Bronchial epithelial cell (primary cell): Measurements from ENCODE around the gene CARMIL1. TPM values are rescaled to one million over a fixed set of nuclear protein-coding genes. Genes with fewer than 3 reads are reported as not detected.
A peak's percentile ranks its signal among the peaks of the same experiment; 100 is the strongest.
"Not testable (repeated sequence)": the region's sequence is repeated elsewhere in the genome, so short reads cannot be mapped to it uniquely, and the experiment has no call there.

Source experiments
- DNase-seq: peaks from one replicate; pipeline ENCODE4 v3.0.0-alpha.2; 2010; ENCODE audit warnings: low read depth
- FAIRE-seq: peaks from 2 replicates; lab custom pipeline; 2011; peaks lifted over from hg19 to GRCh38; lab: Jason Lieb, UNC
- H3K27me3 ChIP-seq: 2 replicates; pipeline ENCODE4 v1.5.1; 2011; ENCODE audit warnings: low read length; ENCODE audit not compliant: control insufficient read depth, insufficient read depth
- H3K36me3 ChIP-seq: 2 replicates; pipeline ENCODE4 v1.5.1; 2011; ENCODE audit warnings: low read length; ENCODE audit not compliant: control insufficient read depth, insufficient read depth
- H3K4me3 ChIP-seq: 2 replicates; pipeline ENCODE4 v1.5.1; 2011; ENCODE audit warnings: mild to moderate bottlenecking, low read depth, low read length, control low read depth
- total RNA-seq: library from RNA; depleted of rRNA; stranded (reverse); fragments of >200 nt; gene quantifications from 2 replicates; pipeline ENCODE4 v1.2.1, GENCODE V29; 2014
- TF ChIP-seq, protein P1 (sequence below): IDR thresholded peaks from 2 replicates; pipeline ENCODE4 v1.5.1; 2011; ENCODE audit warnings: mild to moderate bottlenecking, moderate library complexity, low read length, control low read depth, inconsistent platforms; ENCODE audit not compliant: insufficient read depth, severe bottlenecking

CARMIL1 gene
- total RNA-seq, 1 donor from 2014 or later: 12.1 TPM

DNA sequence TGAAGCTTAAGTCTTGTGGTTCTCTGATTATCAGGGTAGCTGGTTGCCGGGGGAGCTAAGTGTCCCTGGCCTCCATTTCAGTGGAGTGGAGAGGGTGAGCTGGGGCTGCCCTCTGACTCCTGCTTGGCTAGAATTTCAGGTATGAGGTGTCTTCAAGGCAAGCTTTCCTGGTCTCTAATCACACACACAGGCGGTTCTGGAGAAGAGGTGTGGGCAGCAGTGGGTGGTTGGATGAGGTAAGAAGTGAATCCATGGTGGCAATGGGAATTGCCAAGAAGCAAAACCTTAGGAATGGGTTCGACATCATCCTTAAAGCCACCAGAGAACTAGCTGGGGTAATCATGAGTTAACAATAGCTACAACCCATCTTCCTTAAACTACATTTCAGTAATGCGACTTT, 157.6 kb downstream of the CARMIL1 start:
- Histone ChIP-seq H3K4me3 (no peak overlapping the region), H3K36me3 (no peaks in the 10 kb centered on the region), H3K27me3 (no peaks in the 10 kb centered on the region)
- DNase-seq: no peak
- TF ChIP-seq, protein P1, sequence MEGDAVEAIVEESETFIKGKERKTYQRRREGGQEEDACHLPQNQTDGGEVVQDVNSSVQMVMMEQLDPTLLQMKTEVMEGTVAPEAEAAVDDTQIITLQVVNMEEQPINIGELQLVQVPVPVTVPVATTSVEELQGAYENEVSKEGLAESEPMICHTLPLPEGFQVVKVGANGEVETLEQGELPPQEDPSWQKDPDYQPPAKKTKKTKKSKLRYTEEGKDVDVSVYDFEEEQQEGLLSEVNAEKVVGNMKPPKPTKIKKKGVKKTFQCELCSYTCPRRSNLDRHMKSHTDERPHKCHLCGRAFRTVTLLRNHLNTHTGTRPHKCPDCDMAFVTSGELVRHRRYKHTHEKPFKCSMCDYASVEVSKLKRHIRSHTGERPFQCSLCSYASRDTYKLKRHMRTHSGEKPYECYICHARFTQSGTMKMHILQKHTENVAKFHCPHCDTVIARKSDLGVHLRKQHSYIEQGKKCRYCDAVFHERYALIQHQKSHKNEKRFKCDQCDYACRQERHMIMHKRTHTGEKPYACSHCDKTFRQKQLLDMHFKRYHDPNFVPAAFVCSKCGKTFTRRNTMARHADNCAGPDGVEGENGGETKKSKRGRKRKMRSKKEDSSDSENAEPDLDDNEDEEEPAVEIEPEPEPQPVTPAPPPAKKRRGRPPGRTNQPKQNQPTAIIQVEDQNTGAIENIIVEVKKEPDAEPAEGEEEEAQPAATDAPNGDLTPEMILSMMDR: no peak
- FAIRE-seq: no peak

DNA sequence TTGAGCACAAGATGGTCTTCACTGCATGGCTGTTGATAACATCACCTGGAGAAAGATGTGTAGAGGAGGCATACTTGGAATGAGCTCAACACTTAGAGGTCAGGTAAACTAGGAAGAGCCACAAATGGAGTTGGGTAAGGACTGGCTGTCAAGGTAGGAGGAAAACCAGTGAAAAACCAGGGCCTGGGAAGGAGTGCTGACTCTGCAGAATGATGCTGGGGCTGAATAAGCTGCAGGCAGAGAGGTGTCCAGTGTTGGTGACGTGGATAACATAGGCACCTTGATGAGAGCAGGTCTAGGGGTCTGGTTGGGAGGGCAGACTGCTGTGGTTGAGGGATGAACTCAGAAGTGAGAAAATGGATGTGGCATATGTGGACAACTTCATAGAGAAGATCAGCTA, 160.2 kb downstream of the CARMIL1 start:
- TF ChIP-seq, protein P1: no peak
- FAIRE-seq: peak; percentile 18
- Histone ChIP-seq H3K4me3 (no peak overlapping the region), H3K36me3 (no peaks in the 10 kb centered on the region), H3K27me3 (no peaks in the 10 kb centered on the region)
- DNase-seq: no peak

DNA sequence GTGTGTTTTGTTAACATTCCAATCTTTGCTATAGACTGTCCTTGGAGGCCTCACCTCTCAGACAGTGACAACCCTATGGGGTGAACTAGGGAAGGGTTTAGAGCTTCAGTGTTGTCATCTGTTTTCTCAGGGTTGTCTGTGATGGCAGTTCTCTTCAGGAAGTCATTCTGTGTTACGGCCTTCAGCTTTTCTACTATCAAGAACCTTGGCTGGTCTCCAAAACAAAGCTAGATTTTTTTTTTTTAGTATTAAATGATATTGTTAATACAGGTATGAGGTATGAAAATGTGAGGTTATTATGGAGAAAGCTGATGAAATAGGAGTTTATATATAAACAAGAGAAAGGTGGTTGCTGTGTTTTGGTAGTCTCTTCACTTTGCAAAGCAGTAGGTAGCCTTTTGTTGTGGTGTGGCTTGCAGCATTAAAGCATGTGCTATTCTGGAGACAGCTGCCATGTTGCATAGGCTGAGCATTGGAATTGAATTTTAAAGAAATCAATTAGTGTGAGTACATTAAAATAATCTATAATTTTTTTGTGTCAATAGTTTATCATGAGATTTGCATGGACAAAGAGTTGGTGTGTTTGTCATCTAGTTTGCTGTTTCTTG, 162.6 kb downstream of the CARMIL1 start:
- TF ChIP-seq, protein P1: no peak
- Histone ChIP-seq H3K27me3 (no peaks in the 10 kb centered on the region), H3K4me3 (no peak overlapping the region), H3K36me3 (no peaks in the 10 kb centered on the region)
- DNase-seq: no peak
- FAIRE-seq: no peak

DNA sequence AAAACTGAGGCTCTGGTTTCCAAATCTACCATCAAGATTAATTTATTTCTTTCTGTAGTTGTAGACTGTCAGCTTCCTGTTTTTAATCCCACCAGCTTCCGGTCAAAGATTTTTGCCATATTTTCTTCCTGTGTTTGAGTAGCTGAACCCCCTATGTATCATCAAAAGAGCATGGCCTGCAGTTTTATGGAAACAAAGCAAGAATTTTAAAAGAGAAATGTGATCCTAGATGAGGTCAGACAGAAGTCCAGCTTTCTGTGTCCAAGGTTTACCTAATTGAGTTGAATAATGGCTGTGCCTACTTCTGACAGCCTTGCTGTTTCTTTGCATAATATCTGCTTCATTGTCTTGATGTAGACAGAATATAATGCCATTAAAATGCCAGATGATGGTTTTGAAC, 163.7 kb downstream of the CARMIL1 start:
- no peak overlapping the region for H3K4me3 ChIP-seq
- FAIRE-seq (no peak), DNase-seq (no peak)
- no peaks in the 10 kb centered on the region for H3K36me3 ChIP-seq
- no peaks in the 10 kb centered on the region for H3K27me3 ChIP-seq
- TF ChIP-seq, protein P1: no peak

DNA sequence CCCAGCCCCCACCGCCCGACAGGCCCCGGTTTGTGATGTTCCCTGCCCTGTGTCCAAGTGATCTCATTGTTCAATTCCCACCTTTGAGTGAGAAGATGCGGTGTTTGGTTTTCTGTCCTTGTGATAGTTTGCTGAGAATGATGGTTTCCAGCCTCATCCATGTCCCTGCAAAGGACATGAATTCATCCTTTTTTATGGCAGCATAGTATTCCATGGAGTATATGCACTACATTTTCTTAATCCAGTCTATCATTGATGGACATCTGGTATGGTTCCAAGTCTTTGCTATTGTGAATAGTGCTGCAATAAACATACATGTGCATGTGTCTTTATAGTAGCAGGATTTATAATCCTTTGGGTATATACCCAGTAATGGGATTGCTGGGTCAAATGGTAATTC, 165.3 kb downstream of the CARMIL1 start:
- not testable (repeated sequence) for DNase-seq, H3K36me3 ChIP-seq, FAIRE-seq, H3K4me3 ChIP-seq, H3K27me3 ChIP-seq

DNA sequence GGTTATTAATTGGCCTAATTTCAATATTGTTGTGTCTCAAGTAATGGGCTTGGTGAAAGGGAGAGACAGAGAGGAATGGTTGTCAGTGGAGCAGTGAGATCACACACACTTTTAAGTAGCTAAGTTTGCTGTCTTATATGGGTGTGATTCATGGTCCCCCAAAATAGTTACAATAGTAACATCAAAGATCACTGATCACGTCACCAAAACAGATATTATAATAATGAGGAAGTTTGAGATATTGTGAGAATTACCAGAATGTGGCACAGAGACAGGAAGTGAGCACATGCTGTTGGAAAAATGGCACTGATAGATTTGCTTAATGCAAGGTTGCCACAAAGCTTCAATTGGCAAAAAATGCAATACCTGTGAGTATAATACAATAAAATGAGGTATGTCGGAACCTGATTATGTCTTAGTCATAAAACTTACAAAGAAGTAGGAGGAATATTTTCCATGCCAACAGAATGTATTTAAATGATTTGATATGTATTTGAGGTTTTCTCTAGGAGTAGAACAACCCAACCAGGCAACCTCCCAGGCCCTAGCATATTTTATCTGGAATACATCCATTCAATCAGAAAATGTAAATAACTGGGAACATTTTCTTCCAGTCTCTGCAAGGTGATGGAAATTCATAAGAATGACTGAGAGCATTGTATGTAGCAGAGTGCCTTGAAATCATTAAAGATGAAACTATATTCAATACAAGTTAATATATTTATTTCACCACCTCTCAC, 167.8 kb downstream of the CARMIL1 start:
- FAIRE-seq: no peak

More for the DNA sequence above, 167.8 kb downstream of the CARMIL1 start:
- DNase-seq: peak; percentile 59
- Histone ChIP-seq H3K27me3 (no peaks in the 10 kb centered on the region), H3K4me3 (no peak overlapping the region), H3K36me3 (no peaks in the 10 kb centered on the region)
- TF ChIP-seq, protein P1: no peak
